Measurements from ENCODE around the gene PHLPP1. TPM values are rescaled to one million over a fixed set of nuclear protein-coding genes. Genes with fewer than 3 reads are reported as not detected.

Gene PHLPP1
- total and polyA plus RNA-seq, 2 experiments from 2014 or later, result 15.7 to 73.6 TPM

GRCh38 chr18:62720048-62720447 lies 4.7 kb downstream of the PHLPP1 start:
- Mint-ChIP-seq H3K27ac (peak overlapping the region; percentile 76), H3K4me3 (peak overlapping the region; percentile 96), H3K4me1 (peaks cover 49% of the 10 kb centered on the region), H3K27me3 (ENCODE audit: insufficient read depth, low read depth, poor library complexity) (peaks cover 6% of the 10 kb centered on the region), H3K36me3 (ENCODE audit: low read depth) (peaks cover 28% of the 10 kb centered on the region), H3K9me3 (peaks cover 6% of the 10 kb centered on the region; the same call in 1 of the 3 replicates)
- ATAC-seq, result no peak
- Histone ChIP-seq H3K4me1 (ENCODE audit: insufficient read depth) (peaks cover 51% of the 10 kb centered on the region), H3K27me3 (ENCODE audit: insufficient read depth) (no peaks in the 10 kb centered on the region), H3K36me3 (ENCODE audit: insufficient read depth) (no peaks in the 10 kb centered on the region), H3K4me3 (peak overlapping the region; percentile 65), H4K20me1 (replicated peaks; ENCODE audit: insufficient read depth) (peaks cover 41% of the 10 kb centered on the region), H3K9me2 (ENCODE audit: insufficient read depth) (no peaks in the 10 kb centered on the region), H3K27ac (ENCODE audit: low read depth) (peak overlapping the region; percentile 2), H3K79me2 (replicated peaks; ENCODE audit: insufficient read depth) (peaks cover 82% of the 10 kb centered on the region), H3F3A (replicated peaks; ENCODE audit: low read depth) (no peaks in the 10 kb centered on the region), H3K4me2 (peak overlapping the region; percentile 82), H2AFZ (no peak overlapping the region)
- DNase-seq (ENCODE audit: low spot score), result no peak
- no peak for TF ChIP-seq STAT1 (IDR thresholded peaks at IDR 0.05; ENCODE audit: unreplicated experiment)
- no peak for TF ChIP-seq ZNF462 (CRISPR knock-in tag; IDR thresholded peaks at IDR 0.05)
- no peak for TF ChIP-seq JUNB (IDR thresholded peaks at IDR 0.05; ENCODE audit: unreplicated experiment)
- no peak for TF ChIP-seq EZH2 (IDR thresholded peaks at IDR 0.05; ENCODE audit: low read depth, unreplicated experiment)
- TF ChIP-seq NANOG (IDR thresholded peaks at IDR 0.05; ENCODE audit: borderline replicate concordance), result no peak
- TF ChIP-seq ZNF331 (CRISPR knock-in tag; IDR thresholded peaks at IDR 0.05; ENCODE audit: low read depth), result no peak
- TF ChIP-seq REST (IDR thresholded peaks at IDR 0.05; ENCODE audit: unreplicated experiment), result no peak
- TF ChIP-seq CTCF (conservative IDR thresholded peaks at IDR 0.05; ENCODE audit: low read depth in 2 of 2), result no peak
- no peak for TF ChIP-seq EZH2phosphoT487 (IDR thresholded peaks at IDR 0.05; ENCODE audit: unreplicated experiment)
- TF ChIP-seq, protein P1, sequence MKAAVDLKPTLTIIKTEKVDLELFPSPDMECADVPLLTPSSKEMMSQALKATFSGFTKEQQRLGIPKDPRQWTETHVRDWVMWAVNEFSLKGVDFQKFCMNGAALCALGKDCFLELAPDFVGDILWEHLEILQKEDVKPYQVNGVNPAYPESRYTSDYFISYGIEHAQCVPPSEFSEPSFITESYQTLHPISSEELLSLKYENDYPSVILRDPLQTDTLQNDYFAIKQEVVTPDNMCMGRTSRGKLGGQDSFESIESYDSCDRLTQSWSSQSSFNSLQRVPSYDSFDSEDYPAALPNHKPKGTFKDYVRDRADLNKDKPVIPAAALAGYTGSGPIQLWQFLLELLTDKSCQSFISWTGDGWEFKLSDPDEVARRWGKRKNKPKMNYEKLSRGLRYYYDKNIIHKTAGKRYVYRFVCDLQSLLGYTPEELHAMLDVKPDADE (IDR thresholded peaks at IDR 0.05), result no peak
- no peak for TF ChIP-seq CREB1 (CRISPR knock-in tag; IDR thresholded peaks at IDR 0.05; ENCODE audit: low read depth)
- TF ChIP-seq ZNF114 (CRISPR knock-in tag; IDR thresholded peaks at IDR 0.05), result no peak
- TF ChIP-seq POLR2AphosphoS5 (IDR thresholded peaks at IDR 0.05; ENCODE audit: low read depth), result no peak
